ENCODE data around the gene HIVEP3. TPM values are rescaled to one million over a fixed set of nuclear protein-coding genes. Genes with fewer than 3 reads are reported as not detected.

Gene HIVEP3
- total and polyA plus RNA-seq, 2 of the 13 experiments (the other 11 are each of a cell fraction or from before 2014, with no cell fraction given), result 0.05 TPM; not detected in 1

GRCh38 chr1:41908288-41908895, 10.3 kb downstream of the HIVEP3 start:
- ATAC-seq, result no peak
- POLR2A ChIA-PET, result no interaction called here
- no peak overlapping the region for H3K27ac ChIP-seq (ENCODE audit: extremely low read length, insufficient read depth, low read length)
- no peaks in the 10 kb centered on the region for H3K27me3 ChIP-seq (ENCODE audit: control insufficient read depth in 1 of 2, insufficient read depth in 2 of 2, low read length in 2 of 2)
- no peak overlapping the region for H3K4me3 ChIP-seq (replicated peaks in 1 of 3; ENCODE audit: insufficient read depth in 1 of 3, low read depth in 2 of 3, low read length in 3 of 3)
- 3% methylated on average over 3 of the region's 3 CpGs for WGBS (ENCODE audit: low lambda C conversion rate)
- TF ChIP-seq ZFP36L2 (CRISPR knock-in tag; IDR thresholded peaks at IDR 0.05), result no peak
- TF ChIP-seq ZNF746 (CRISPR knock-in tag; IDR thresholded peaks at IDR 0.05), result no peak
- no peak for TF ChIP-seq PAXIP1 (CRISPR knock-in tag; conservative IDR thresholded peaks at IDR 0.05)
- TF ChIP-seq SP4 (CRISPR knock-in tag; IDR thresholded peaks at IDR 0.05), result no peak
- no peak for TF ChIP-seq TRAFD1 (CRISPR knock-in tag; IDR thresholded peaks at IDR 0.05; ENCODE audit: borderline replicate concordance)
- no peak for TF ChIP-seq ELF1 (CRISPR knock-in tag; IDR thresholded peaks at IDR 0.05)
- TF ChIP-seq HNF4G (IDR thresholded peaks at IDR 0.05; ENCODE audit: borderline replicate concordance, low read depth, low read length), result no peak
- no peak for TF ChIP-seq HNF4G (CRISPR knock-in tag; IDR thresholded peaks at IDR 0.05; ENCODE audit: borderline replicate concordance, low read depth)
- TF ChIP-seq ZNF747 (CRISPR knock-in tag; IDR thresholded peaks at IDR 0.05; ENCODE audit: borderline replicate concordance), result no peak
- TF ChIP-seq PITX1 (CRISPR knock-in tag; IDR thresholded peaks at IDR 0.05), result no peak
- TF ChIP-seq HDAC2 (CRISPR knock-in tag; IDR thresholded peaks at IDR 0.05), result no peak
- TF ChIP-seq CBX5 (CRISPR knock-in tag; IDR thresholded peaks at IDR 0.05; ENCODE audit: borderline replicate concordance), result no peak
- TF ChIP-seq ZNF34 (CRISPR knock-in tag; IDR thresholded peaks at IDR 0.05; ENCODE audit: borderline replicate concordance), result no peak
- no peak for TF ChIP-seq ZNF781 (CRISPR knock-in tag; IDR thresholded peaks at IDR 0.05; ENCODE audit: borderline replicate concordance, not compliant biosample characterization)
- intact Hi-C loops (cut with micrococcal nuclease; ENCODE audit: unreplicated experiment), result no loop called here
- H3K9ac ChIP-seq (ENCODE audit: insufficient read depth, low read depth, low read length), result no peak overlapping the region
- no peaks in the 10 kb centered on the region for H4K20me1 ChIP-seq (ENCODE audit: insufficient read depth, low read length)
- FAIRE-seq, result no peak
- H3K4me1 ChIP-seq (ENCODE audit: insufficient read depth, low read length), result no peaks in the 10 kb centered on the region
- H2AFZ ChIP-seq (ENCODE audit: low read length), result no peak overlapping the region
- no peaks in the 10 kb centered on the region for H3K36me3 ChIP-seq (replicated peaks in 1 of 2; ENCODE audit: control insufficient read depth in 1 of 2, insufficient read depth in 2 of 2, low read length in 2 of 2)
- CTCF ChIA-PET (ENCODE audit: low intra/inter-chr PET ratio, low total read pairs), result no interaction called here
- in situ Hi-C loops (cut with HindIII; ENCODE audit: extremely low pct_ligation_motif_present, low pct_unique_long_range_greater_than_20kb), result no loop called here
- no peak for DNase-seq (ENCODE audit: low spot score)
- no peak overlapping the region for H3K4me2 ChIP-seq (ENCODE audit: low read depth, low read length)
- no peaks in the 10 kb centered on the region for H3K79me2 ChIP-seq (ENCODE audit: insufficient read depth, low read length)
- no TSS peak for BruUV-seq (replicated peaks)
- H3K9me3 ChIP-seq (ENCODE audit: low read length), result no peaks in the 10 kb centered on the region

Measured in HepG2 (cell line).